GM18867 (cell line): ENCODE measurements around the gene NAV3.
A peak's percentile ranks its signal among the peaks of the same experiment; 100 is the strongest.

ENCODE experiments used
- ATAC-seq: cut with Tn5 transposase; IDR thresholded peaks from one replicate; pipeline ENCODE4 v1.9.1; 2021; ENCODE audit warnings: mild to moderate bottlenecking, moderate library complexity; ENCODE audit not compliant: unreplicated experiment

The NAV3 gene

DNA sequence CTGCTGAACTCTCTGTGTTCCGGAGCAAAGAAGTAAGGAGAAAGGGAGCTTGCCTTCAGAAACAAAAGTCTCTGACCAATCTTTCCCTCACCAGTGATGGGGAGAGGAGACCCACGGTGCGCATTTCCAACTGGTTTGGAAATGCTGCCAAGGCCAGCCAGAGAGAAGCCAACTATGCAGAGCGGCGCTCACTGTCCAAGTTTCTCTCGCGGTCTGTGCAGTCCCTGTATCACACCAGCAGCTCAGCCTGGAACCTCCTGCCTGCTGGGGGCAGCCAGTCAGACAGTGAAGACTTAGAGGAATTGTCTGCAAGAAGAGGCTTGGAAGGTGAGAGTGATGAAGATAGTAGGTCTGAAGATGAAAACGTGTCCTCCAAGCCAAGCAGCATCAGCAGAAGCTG, 206.2 kb downstream of the NAV3 start:
- no peak for ATAC-seq

DNA sequence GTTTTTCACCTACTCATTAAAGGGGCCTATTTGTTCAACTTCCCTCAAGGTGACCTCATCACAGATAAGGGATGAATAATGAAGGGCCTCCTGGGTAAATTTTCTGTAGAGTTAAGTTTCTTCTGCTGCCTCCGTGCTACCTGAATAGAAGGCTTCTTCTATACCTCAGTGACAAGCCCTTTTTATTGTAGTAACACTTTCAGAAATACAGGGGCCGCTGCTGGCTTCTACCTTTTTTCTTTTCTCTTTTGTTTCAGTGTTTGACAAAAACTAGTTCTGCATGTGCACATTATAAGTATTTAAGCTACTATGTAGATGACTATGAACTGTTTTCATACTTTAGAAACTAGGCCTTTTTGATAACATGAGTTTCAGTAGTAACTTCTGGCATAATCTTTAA, 207.0 kb downstream of the NAV3 start:
- no peak for ATAC-seq

DNA sequence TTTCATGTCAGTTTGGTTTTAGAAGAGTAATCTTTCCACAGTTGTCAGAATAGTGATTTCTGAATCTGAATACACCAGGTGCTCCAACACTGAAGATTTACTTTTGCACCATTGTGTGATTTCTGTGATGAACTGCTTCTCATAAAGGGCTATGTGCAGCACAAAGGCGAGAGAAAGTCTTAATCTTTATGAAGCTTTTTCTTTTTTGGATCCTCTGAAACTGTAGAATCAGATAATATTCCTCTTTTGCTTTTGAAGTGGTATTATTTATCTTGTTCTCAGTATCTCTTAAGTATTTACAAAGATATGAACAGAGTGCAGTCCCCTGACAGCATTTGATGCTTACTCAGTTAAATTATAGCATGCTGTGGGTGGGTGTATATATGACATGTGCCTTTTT, 207.8 kb downstream of the NAV3 start:
- no peak for ATAC-seq

- no peak for ATAC-seq
These were observed 208.3 kb downstream of the NAV3 start for GRCh38 chr12:78038986-78039385.

DNA sequence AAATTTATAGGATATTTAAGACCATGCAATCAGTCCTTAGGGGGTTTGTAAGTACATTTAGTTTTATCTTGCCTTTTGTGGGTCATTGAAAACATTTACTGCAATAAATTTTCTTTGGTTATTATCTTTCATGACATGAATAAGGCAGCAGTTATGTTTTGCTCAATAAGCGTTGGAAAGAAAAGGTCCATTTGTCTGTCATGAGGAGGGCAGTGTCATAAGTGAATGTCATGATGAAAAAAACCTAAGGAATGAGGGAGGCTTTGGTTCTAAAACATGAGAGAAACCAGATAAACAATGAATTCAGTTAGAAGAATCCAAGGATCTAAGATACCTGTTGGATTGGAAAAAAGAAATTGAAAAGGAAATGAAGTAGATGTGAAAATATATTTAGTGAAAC, 209.4 kb downstream of the NAV3 start:
- ATAC-seq = no peak

DNA sequence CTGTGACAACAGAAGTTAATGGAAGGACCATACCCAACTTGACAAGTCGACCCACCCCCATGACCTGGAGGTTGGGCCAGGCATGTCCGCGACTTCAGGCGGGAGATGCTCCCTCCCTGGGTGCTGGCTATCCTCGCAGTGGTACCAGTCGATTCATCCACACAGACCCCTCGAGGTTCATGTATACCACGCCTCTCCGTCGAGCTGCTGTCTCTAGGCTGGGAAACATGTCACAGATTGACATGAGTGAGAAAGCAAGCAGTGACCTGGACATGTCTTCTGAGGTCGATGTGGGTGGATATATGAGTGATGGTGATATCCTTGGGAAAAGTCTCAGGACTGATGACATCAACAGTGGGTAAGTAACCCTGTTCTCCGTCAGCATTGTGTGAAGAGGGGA, 220.1 kb downstream of the NAV3 start:
- no peak for ATAC-seq

DNA sequence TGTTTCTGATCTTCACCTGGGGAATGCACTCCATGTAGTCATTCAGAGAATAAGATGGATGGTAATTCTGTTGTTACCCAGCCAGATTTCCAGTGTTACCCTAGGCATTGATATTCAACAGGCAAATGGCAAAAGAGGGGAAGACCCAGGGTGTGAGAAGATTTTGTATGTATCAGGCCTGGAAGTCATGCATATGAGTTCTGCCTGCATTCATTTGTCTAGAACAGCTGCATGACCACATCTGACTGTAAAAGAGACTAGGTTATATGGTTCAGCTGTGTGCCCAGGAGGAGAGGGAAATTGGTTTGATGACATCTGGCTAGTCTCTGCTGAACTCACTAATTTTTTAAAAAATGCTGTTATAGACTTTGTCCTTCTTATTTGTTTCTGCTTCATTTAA, 224.9 kb downstream of the NAV3 start:
- no peak for ATAC-seq

DNA sequence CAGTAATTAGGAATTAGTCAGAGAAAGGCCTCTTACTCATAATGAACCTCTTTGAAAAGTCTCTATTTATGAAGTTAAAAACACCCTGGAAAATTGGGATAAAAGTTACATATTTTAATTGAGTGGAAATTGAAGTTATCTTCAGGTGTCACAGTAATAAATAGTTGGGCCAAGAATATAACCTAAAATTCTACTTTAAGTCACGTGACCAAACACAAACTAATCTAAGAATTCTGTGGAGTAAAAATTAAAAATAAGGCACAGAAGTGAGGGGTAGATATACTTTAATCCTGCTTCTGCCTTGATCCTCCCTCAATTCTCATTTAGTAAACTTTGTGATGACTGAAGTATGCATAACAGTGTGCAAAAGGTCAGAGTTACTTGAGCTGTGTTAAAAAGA, 226.4 kb downstream of the NAV3 start:
- no peak for ATAC-seq

GRCh38 chr12:78060186-78060585, 229.5 kb downstream of the NAV3 start:
- no peak for ATAC-seq

DNA sequence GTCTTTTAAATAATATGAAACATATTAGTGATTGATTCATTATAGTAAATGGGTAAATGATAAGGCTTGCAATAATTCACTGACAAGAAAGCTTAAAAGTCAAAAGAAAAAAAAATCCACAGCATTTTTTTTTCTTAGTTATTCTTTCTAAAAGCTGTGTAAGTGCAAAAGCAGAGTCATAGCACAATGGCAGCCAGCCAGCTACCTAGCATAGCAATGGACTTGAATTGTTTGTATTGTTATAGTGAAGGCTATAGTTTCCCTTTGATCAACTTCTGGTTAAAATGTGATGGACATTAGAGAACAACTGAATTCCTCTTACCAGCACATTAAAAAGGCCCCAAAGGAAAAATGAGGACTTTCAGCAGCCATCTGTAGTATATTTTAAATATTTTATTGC, 232.1 kb downstream of the NAV3 start:
- ATAC-seq = no peak

- no peak for ATAC-seq
These were observed 251.1 kb downstream of the NAV3 start for GRCh38 chr12:78081590-78082314.

- no peak for ATAC-seq
These were observed 255.0 kb downstream of the NAV3 start for GRCh38 chr12:78085542-78086182.

DNA sequence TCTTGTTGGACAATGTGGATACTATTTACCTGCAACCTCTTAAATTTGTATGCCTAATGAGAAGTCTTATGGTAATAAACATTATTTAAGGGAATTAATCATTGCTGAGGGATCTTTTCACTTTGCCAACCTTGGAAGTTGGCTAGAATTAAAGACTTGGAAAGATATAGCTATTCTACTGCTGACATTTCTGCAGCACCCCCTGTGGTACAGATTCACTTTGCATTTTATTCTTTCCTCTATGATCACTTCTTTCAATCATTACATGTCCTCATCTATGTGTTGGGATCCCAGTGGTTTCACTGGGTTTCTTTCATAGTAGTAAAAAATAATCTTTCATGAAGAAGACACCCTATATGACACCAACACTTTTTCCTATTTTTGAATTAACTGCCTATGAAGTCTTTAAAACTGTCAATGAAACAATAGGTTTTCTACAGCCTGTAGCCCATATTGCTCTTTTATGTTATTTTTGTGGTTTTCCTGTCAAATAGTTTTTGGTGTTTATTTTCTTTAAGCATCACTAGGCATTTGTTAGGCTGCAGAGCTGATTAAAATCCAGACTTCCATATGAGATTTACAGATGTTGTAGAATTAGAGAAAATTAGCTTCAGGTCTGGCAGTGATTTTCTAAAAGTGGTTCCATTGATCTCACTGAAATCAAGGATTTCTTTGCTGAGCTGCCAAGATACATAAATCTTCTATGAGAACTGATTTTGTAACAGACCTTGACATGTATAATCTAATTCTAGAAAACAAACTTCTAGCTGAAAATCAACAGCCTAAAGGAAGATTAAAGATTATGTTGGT, 256.1 kb downstream of the NAV3 start:
- no peak for ATAC-seq

- no peak for ATAC-seq
These were observed 256.6 kb downstream of the NAV3 start for GRCh38 chr12:78087363-78087675.

DNA sequence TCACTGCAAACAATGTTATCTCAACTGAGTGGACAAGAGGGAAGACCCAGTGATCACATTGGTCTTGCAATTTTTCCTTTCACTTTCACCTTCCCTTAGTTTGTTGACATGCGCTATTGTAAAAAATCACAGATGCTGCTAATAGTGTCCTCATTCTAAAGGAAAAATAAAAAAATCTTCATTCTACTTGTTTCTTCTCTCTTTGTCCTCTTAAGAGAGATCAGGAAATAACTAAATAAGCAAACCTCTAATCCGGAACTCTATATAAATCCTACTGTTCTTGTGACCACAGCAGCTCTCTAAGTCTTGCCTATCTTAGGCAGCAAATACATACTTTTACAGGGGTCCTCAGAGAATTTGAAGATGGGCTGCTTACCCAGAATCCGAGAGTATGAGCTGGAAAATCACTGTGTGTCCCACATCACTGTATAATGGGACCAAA, 257.7 kb downstream of the NAV3 start:
- peak; percentile 58 for ATAC-seq

GRCh38 chr12:78090266-78090665, 259.6 kb downstream of the NAV3 start:
- ATAC-seq = no peak

GRCh38 chr12:78095623-78096022, 264.9 kb downstream of the NAV3 start:
- no peak for ATAC-seq

DNA sequence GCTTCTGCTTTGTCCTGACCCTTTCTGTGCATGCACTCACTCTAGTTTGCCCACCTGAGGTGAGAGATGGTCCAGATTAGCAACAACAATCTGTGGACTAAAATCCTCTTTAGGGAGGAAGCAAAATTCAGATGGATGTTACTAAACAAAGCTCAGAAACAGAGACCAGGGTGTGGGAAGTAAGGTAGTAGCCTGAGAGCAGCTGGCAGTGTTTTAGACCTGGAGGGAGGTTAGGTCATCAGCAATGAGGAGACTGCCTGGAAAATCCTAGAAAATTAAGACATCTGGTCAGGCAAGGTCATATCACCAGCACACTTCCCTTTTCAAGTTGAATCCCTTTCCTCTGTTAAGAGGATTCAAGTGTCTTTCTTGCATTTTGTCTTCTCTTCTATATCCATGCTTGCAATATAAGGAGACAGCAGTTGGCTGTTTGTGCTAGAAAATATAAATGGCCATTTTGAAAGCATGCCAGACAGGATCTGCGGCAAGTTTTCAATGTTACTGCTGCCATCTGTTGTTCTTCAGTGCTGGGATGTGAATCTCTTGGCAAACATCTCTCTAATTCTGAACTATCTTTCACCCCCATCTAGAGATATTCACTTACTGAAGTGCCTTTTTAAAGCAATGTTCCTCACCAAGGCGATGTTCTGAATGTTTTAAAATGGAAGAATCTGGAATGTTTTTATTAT, 266.4 kb downstream of the NAV3 start:
- ATAC-seq = no peak

- ATAC-seq = no peak
These were observed 269.1 kb downstream of the NAV3 start for GRCh38 chr12:78099806-78100205.

DNA sequence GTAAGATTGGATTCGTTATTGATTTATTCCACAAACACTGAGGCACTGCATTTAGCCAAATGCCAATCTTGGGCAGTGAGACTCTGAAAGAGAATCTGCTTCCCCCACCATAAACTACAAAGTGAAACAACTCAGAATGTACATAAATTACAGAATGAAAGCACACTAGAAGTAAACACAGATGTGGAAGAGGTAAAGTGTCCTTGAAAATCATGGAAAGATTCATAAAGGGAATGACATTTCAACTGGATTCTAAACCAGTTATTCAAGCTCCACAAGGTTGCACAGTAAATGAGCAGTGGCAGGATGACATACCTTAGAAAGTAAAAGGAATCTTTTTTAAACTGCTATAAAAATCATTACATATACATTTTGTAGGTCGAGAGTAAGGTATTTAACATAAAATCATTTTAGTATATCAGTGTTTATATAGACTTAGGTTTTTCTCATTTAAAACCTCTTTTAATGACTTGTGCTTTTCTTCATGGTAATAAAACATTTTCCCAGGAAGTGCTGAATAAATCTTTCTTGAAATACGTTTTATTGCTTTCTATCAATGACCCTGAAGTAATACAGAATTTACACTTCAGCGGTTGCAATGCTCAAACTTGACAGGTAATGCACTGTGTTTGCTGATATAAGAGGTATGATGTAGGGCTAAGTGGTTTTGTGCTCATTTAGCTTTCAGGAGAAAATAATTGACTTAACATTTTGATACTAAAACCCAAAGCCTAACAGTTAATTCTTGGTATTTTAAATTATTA, 270.6 kb downstream of the NAV3 start:
- ATAC-seq = no peak
